Ishikawa (cell line): ENCODE measurements around the gene KPNA2.

Experiments used
- CEBPB ChIP-seq: IDR thresholded peaks from 2 replicates; pipeline ENCODE4 v1.6.1; 2012
- CREB1 ChIP-seq: IDR thresholded peaks from 2 replicates; pipeline ENCODE4 v1.6.1; 2012; ENCODE audit warnings: low read depth
- EGR1 ChIP-seq: IDR thresholded peaks from 2 replicates; pipeline ENCODE4 v1.6.1; 2012
- EP300 ChIP-seq: IDR thresholded peaks from 2 replicates; pipeline ENCODE4 v1.6.1; 2012; ENCODE audit warnings: borderline replicate concordance
- FOXM1 ChIP-seq: IDR thresholded peaks from 2 replicates; pipeline ENCODE4 v1.6.1; 2012; ENCODE audit warnings: low read depth, borderline replicate concordance
- MAX ChIP-seq: IDR thresholded peaks from 2 replicates; pipeline ENCODE4 v1.6.1; 2012
- NFIC ChIP-seq: IDR thresholded peaks from 2 replicates; pipeline ENCODE4 v1.6.1; 2012
- RAD21 ChIP-seq: IDR thresholded peaks from 2 replicates; pipeline ENCODE4 v1.6.1; 2012; ENCODE audit warnings: low read depth
- REST ChIP-seq: IDR thresholded peaks from 2 replicates; pipeline ENCODE4 v1.6.1; 2012; ENCODE audit warnings: low read depth, mild to moderate bottlenecking
- TAF1 ChIP-seq: IDR thresholded peaks from 2 replicates; pipeline ENCODE4 v1.6.1; 2012; ENCODE audit warnings: low read depth, mild to moderate bottlenecking
- TCF12 ChIP-seq: IDR thresholded peaks from 2 replicates; pipeline ENCODE4 v1.6.1; 2012; ENCODE audit warnings: low read depth
- TEAD4 ChIP-seq: IDR thresholded peaks from 2 replicates; pipeline ENCODE4 v1.6.1; 2012
- YY1 ChIP-seq: IDR thresholded peaks from 2 replicates; pipeline ENCODE4 v1.6.1; 2012; ENCODE audit warnings: low read depth

- TF ChIP-seq RAD21 (no peak), FOXM1 (no peak), NFIC (no peak), TAF1 (no peak), TCF12 (no peak), CREB1 (no peak), YY1 (no peak), EGR1 (no peak), EP300 (no peak), MAX (no peak), CEBPB (no peak), REST (no peak), TEAD4 (no peak)
Measured at GRCh38 chr17:68029512-68030215, 5.9 kb upstream of the KPNA2 start.
